HG03378 (cell line): ENCODE data around the gene ORM1.

Source experiments
- ATAC-seq: cut with Tn5 transposase; IDR thresholded peaks from one replicate; pipeline ENCODE4 v1.9.1; 2021; ENCODE audit warnings: mild to moderate bottlenecking, moderate library complexity; ENCODE audit not compliant: unreplicated experiment

ORM1 gene

DNA sequence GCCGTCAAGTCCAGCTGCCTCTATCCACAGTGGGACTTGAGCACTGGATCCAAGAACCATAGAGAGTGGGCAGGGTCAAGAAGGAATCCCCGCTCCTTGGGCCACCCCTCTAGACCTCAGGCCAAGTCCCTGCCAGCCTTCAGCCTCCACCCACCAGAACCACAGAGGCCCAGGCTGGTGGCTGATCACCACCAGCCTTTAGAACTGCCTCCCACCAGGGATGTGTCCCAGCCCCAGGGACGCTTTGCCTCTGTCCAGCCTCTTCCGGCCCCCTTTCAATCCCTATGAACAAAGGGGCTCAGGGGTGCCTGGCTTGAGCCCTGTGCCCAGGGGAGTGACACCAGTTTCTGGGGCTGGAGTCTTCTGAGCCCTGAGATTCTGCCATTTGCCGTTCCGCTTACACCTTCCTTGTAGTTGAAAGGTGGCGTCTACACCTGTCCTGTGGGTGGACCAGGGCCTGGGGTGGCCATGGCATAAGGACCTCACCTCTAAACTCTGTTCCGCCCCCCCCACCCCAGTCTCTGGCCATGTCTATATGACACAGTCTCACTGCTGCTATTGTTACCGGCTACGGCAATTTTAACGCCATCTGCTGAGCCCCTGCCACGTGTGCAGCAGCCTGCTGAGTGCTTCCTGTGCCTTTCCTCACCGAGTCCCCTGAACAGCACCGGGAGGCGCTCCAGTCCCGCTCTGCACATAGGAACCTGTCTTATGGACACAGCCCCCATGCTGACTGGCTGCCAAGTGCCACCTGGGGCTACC lies 35.7 kb upstream of the ORM1 start:
- ATAC-seq: no peak

DNA sequence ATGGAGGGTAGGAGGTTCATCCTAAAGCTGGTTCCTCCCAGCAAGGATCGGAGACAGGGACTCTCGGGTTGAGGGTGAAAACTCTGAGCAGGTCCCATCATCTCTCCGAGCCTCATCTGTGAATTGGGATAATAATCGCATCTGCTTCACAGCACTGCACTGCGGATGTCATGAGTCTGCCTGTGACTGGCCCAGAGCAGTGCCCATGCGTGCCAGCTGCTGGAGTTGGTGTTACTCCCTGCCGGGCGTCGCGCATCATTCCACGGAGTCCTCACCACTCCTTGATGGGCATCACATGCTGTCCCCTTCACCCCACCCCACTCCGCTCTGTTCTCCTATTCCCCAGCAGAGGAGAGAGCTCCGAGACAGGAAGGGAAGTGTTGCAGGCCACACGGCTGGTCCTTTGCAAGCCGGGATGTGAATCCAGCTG lies 35.1 kb upstream of the ORM1 start:
- ATAC-seq: no peak

DNA sequence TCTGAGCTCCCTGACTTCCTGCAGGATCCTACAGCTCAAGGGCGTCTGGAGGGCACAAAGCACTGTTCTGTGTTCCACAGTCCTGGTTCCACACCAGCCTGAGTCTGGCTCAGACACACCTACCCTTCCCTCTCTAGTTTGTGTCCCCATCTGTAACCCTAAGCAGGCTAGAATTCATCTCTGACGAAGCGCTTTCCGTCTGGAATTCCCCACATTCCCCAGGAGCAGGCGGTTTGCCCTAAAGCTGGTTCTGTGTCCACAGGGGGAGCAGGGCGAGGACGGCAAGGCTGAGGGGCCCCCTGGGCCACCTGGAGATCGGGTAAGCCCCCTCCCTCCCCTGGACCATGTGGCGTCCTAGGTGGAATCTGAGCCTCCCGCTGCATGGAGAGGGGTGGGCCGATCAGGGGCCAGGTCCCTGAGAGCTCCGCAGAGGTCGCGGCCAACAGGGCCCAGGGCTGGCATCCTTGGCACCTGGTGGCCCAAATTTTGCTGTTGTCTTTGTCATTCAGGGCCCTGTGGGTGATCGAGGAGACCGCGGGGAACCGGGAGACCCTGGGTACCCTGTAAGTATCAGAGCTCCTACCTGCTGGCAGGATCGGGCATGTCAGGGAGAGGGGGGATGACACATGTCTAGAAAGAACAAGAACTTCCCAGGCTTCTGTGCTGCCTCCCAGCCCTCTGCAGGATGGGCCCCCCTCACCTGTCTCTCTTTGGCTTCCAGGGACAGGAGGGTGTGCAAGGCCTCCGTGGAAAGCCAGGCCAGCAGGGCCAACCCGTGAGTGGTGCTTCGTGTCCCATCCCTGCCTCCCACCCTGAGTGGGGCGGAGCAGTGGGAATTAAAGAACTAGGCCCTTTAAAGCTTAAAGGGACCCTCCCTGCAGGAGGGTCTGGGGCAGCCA lies 34.5 kb upstream of the ORM1 start:
- no peak for ATAC-seq

DNA sequence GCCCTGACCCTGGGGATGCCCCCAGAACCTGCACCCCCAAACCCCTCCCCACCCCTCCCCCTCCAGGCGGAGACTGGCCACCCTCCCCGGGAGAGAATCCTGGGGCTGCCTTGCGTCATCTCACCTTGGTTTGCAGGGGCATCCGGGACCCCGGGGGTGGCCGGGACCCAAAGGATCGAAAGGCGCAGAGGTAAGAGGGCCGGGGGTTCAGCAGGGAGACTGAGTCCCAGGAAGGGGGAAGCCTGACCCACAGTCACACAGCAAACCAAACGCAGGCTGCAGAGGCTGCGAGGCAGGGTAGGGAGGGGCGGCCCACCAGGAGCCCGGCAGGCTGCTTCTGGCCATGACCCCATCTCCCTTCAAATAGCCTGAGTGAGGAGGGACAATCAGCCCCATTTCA lies 33.8 kb upstream of the ORM1 start:
- no peak for ATAC-seq

DNA sequence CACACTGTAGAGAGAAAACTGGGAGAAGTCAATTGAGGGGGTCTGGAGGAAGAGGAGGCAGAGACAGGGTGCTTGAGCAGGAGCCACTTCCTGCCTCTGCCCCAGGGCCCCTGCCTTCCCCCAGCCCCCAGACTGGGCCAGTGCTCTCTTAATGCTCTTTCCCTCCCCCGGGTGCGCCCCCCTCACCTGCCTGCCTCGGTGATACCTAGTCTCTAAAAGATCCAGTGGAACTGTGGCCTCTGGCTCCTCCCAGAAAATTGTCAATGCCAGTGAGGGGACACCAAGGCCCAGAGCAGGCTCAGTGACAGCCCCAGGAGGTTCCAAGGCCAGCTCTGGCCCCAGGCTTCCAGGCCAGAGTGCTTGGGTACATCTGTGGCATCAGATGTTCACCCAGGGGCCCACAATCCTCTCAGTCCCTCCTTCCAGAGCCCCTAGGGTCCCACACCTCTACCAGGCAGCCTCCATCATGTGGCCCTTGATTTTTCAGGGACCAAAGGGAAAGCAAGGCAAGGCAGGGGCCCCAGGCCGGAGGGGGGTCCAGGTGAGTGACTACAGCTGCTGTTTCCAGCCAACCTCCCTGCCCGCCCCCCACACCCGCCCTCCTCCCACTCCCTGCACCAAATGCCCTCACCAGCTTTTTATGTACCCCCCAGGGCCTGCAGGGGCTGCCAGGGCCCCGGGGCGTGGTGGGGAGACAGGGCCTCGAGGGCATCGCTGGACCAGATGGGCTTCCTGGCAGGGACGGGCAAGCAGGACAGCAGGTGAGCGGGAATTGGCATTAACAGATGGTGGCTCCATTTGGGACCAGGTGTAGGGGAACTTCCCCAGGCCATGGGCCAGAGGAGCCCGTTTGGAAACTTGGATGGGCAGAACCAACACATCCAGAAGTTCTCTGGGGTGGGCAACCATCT lies 33.1 kb upstream of the ORM1 start:
- no peak for ATAC-seq

DNA sequence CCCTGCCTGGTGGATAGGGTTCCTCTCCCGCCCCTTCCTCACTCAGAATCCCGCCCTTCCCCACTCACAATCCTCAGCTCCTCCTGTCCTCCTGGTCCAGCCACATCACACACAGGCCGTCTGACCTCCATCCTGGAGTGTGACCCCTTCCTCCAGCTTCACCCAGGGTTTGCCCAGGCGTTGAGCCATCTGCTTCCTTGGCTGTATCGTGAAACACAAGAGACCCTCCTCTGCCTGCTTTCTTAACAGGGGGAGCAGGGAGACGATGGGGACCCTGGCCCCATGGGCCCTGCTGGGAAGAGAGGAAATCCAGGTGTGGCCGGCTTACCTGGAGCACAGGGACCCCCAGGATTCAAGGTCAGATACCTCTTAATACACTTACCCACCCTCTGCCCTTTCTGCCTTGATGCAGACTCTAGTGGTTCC lies 32.3 kb upstream of the ORM1 start:
- ATAC-seq: no peak

DNA sequence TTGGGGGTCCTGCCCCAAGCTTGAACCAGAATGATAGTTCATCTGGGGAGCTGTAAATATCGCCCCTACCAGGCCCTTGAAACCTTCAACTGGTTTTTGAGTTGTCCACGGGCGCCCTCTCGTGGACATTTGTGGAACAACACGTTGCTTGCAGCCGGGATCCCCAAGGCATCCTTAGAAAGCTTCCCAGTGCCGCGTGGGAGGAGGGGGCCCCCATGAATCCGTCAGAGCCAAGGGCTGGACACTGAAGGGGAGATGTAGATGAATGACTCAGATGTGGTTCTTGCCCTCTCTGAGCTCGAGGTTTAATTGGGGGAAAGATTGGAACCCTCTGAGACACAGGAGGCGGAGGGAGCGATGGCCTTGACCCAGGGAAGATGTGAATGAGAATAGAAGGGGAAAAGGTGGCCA lies 31.8 kb upstream of the ORM1 start:
- ATAC-seq: no peak

DNA sequence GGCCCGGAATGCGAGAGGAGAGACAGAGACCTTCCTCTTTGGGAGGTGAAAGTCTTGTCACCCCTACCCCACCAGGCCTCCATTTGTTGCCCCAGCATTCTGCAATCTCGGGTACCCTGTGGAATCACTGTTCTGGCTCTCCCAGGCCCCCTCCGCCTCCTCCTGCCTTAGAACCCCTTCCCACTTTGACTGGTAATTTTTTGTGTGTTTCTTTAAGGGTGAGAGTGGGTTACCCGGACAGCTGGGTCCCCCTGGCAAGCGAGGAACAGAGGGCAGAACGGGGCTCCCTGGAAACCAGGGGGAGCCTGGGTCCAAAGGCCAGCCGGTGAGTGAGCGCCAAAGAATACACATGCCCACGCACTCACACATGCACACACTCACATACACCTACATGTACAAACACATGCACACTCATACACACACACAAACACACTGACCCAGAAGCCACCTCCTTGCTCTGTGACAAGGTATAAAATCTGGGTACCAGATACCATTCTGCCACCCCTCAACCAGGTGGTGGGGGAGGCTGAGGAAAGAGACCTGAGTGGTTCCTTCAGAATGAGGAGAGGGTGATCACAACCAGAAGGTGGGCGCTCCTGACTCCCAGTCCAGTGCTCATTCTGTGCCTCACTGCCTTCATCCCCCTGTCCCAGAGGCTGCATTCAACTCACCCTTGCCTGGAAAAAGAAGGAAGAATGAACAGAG lies 30.9 kb upstream of the ORM1 start:
- ATAC-seq: no peak

DNA sequence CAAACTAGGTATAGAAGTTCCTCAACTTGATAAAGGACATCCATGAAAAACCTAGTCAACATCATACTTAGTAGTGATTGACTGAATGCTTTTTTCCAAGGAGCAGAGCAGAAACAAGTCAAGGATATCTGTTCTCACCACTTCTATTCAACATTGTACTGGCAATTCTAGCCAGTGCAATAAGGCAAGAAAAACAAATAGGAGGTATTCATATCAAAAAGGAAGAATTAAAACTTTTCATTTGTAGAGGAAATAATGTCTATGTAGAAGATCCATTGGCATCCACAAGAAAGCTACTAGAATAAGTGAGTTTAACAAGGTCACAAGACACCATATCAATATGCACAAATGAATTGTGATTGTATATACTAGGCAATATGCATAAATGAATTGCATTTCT lies 28.2 kb upstream of the ORM1 start:
- ATAC-seq: no peak

DNA sequence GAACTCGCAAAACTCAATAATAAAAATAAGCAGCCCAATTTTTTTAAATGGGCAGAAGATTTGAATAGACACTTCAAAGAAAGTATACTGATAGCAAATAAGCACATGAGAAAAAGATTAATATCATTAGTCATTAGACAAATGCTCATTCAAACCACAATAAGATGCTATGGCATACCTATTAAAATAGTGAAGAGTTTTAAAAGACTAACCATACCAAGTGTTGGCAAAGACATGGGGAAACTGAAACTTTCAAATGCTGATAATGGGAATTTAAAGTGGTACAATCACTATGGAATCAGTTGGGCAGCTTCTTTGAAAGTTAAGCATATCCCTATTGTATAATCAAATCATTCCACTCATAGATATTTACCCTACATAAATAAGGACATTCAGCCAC lies 26.6 kb upstream of the ORM1 start:
- no peak for ATAC-seq

DNA sequence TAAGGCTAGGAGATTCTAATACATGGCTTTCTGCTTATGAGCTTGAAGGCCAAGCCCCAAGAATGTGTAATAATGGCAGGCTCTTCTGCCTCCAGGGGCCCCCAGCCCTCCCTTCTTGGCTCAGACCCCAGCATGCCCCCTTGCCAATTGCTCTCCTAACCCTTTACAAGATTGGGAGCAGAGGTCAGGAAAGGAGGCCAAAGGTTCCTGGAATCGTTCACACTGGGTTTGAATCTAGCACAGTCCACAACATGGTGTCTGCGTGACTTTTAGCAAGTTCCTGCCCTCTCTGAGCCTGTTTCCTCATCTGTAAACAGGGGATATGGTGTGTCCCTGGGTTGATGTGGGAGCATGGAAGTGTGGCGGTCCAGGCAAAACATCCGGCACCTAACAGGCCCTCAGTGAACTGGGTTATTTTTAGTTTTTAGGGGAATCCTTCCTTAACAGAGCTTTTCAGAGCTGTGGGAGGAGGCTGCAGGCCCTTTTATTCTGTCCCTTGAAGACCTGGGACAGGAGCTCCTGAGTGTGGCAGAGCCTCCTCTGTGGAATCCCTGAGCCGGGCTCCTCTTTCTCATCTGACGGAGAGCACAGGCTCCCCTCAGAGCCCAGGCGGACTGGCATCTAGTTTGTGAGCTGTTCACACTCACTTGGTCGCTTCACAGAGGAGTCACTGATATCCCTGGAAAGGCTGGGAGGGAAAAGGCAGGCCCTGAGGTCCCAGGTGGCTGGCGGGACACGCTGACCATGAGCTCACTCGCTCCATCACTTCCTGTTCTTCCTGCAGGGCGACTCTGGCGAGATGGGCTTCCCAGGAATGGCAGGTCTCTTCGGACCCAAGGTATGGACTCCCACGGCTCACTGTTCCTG lies 23.4 kb upstream of the ORM1 start:
- ATAC-seq: no peak

DNA sequence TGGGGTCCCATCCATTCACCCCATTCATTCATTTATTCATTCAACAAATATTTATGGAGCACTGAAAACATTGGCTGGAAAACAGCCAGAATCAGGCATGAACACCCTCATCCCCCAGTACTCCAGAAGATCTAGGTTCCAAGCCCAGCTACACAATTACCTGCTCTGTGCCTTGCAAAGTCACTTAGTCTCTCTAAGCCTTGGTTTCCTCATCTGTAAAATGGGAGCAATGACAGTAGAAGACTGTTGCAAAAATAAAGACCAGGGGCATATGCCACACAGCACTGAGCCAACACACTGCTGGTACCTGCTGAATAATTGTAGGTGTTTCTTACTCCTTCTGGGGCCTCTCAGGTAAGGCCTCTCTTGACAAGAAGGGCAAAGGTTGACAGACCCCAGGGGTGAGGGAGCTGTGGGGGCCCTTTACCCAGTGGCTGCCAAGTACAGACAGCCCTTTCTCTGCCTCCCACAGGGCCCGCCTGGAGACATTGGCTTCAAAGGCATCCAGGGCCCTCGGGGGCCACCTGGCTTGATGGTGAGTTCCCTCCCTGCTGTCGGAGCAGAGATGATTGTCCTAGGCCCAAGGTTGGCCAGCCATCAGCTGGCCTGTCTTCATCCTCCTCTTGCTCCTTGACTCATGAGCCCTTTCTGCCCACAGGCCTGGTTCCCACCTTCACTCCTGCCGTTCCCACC lies 22.6 kb upstream of the ORM1 start:
- ATAC-seq: no peak

DNA sequence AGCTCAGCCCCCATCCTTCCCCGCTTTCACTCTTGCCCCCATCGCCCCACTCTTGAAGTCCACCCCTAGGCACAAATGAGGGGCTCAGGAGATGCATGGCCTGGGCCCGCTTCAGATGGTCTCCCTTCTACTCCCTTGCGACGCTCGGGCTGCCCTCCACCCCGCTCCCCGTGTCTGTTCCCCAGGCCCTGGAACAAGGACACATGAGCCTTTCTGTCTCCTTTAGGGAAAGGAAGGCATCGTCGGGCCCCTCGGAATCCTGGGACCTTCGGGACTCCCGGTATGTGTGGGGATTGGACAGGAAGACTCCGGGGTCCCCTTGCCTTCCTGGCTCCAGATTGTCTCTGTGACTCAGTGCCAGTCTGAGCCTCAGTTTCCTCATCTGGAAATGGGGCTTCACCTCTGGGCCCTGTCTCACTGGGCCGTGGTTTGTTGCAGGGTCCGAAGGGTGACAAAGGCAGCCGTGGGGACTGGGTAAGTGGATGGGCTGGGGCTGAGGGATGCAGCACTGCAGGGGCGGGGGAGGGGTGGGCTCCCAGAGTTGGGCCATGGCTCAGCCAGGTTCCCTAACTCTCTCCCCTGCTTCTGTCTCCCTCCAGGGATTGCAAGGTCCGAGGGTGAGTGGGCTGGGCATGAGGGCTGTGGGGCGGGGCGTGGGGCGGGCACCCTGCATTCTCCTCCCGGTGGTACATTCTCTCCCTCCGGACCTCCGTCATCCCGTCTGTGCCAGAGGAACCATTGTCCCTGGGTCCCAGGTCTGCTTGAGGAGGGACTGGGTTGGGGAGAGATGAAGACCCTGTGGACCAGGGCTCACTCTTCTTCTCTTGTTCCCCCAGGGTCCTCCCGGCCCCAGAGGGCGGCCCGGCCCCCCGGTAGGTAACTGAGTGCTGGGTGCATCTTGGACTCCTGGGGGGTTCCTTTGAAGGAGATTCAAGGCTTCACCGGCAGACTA lies 21.8 kb upstream of the ORM1 start:
- ATAC-seq: no peak

DNA sequence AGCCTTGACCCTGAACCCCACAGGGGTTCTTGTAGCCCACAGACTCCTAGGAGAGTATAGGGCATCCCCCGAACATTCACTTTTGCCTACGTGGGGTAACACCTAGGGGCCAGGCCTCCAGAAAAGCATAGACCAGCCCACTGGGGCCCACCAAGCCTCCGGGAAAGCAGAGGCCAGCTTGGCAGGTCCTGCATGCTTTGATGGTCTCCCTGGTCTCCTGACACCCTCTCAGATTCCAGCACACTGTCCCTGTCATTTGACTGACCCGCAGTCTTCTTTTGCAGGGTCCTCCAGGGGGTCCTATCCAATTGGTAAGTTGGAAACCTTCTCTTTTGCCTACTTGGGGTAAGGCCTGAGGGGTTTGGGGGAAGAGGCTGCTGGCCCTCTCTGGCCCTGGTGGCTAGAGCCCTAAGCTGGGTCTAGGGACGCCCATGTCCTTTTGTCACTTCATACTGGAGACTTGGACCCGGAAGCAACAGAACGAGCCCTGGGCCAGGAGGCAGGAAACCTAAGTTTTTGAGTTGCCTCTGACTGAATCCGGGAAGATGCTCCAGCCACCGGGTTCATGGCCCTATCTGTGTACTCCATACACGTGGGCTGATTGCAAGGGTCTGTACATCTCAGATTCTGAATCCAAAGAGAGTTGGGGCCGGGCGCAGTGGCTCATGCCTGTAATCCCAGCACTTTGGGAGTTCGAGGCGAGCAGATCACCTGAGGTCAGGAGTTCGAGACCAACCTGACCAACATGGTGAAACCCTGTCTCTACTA lies 20.9 kb upstream of the ORM1 start:
- ATAC-seq: no peak

DNA sequence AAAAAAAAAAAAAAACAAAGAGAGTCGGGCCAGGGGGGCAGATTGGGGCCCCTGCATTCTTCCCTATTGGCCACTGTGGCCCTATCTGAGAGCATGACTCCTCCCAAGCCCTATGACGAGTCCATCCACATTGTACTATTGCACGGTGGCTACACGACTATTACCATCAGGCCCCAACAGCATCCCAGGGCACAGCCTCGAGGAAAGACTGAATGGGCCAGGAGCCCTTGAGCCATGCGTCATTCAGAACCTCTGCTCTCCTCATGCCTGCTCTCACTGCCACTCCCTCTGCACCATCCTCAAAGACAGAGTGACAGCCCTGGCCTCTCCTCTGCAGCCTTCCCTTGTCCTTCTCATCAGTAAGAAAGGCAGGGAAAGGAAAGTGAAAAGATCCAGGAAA lies 20.2 kb upstream of the ORM1 start:
- ATAC-seq: no peak

DNA sequence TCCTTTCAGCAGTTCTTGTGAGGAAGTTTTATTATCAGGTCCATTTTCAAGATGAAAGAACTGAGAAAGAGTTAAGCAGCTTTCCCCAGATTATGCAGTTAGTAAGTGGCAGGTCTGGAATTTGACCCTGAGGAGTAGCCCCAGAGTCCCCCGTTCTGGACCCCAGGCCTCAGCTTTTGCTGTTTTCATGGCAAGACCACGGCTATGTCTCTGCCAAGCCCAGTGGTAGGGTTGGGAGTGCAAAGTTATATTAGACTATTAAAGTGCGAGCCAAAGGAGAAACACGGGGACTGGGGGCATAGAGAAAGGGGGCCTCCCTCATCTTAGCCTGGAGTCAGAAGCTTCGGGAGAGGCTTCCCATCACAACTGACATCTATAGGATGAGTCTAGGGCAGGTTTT lies 19.3 kb upstream of the ORM1 start:
- ATAC-seq: no peak

DNA sequence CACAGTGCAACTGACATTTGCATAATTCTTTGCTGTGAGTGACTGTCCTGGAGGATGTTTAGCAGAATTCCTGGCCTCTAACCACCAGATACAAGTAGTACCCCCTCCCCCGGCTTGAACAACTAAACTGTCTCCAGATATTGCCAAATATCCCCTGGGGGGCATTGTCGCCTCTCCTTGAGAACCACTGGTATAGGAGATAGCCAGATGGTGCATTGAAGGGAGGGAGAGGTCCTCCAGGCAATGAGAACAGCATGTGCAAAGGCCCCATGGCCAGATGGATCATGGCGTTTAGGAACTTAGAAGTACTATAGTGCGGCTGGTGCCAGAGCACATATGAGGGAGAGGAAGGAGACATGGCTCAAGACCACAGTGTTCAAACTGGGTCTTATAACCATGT lies 18.9 kb upstream of the ORM1 start:
- no peak for ATAC-seq
